ENCODE results near the gene CACNA1G. TPM values are rescaled to one million over a fixed set of nuclear protein-coding genes. Genes with fewer than 3 reads are reported as not detected.

The CACNA1G gene
- total RNA-seq, 2 donors from 2014 or later, result 0.07 to 0.19 TPM

- H3K27ac ChIP-seq, result no peak overlapping the region
- no peaks in the 10 kb centered on the region for H3K9me3 ChIP-seq
- no peak for DNase-seq
- no peak overlapping the region for H3K4me3 ChIP-seq
- intact Hi-C loops (cut with DNase I), result no loop called here
- peaks cover 17% of the 10 kb centered on the region for H3K4me1 ChIP-seq
- no peaks in the 10 kb centered on the region for H3K27me3 ChIP-seq
- H3K36me3 ChIP-seq, result no peaks in the 10 kb centered on the region
- TF ChIP-seq CTCF (IDR thresholded peaks at IDR 0.05), result no peak
- H3K9ac ChIP-seq (ENCODE audit: low read depth in 2 of 2, low read length in 2 of 2), result peak overlapping the region in 1 of 2 donors; percentile 21
Observed at GRCh38 chr17:50658616-50659015, 98.1 kb downstream of the CACNA1G start.

GRCh38 chr17:50659179-50659578 is 98.7 kb downstream of the CACNA1G start:
- no peaks in the 10 kb centered on the region for H3K9me3 ChIP-seq
- TF ChIP-seq CTCF (IDR thresholded peaks at IDR 0.05), result no peak
- H3K4me3 ChIP-seq, result no peak overlapping the region
- H3K4me1 ChIP-seq, result peaks cover 17% of the 10 kb centered on the region
- intact Hi-C loops (cut with DNase I), result no loop called here
- no peaks in the 10 kb centered on the region for H3K36me3 ChIP-seq
- no peak for DNase-seq
- H3K27me3 ChIP-seq, result no peaks in the 10 kb centered on the region
- no peak overlapping the region for H3K27ac ChIP-seq
- H3K9ac ChIP-seq (ENCODE audit: low read depth in 2 of 2, low read length in 2 of 2), result no peak overlapping the region

- DNase-seq, result peak; percentile 80
- H3K4me1 ChIP-seq, result peaks cover 17% of the 10 kb centered on the region
- H3K27ac ChIP-seq, result peak overlapping the region; percentile 76
- intact Hi-C loops (cut with DNase I), result no loop called here
- TF ChIP-seq CTCF (IDR thresholded peaks at IDR 0.05), result no peak
- H3K9me3 ChIP-seq, result no peaks in the 10 kb centered on the region
- H3K4me3 ChIP-seq, result no peak overlapping the region
- H3K36me3 ChIP-seq, result no peaks in the 10 kb centered on the region
- H3K27me3 ChIP-seq, result no peaks in the 10 kb centered on the region
- H3K9ac ChIP-seq (ENCODE audit: low read depth in 2 of 2, low read length in 2 of 2), result peak overlapping the region; percentile 36 to 69
Observed at GRCh38 chr17:50660042-50660886, 99.7 kb downstream of the CACNA1G start.

GRCh38 chr17:50660887-50661345 is 100.4 kb downstream of the CACNA1G start:
- Histone ChIP-seq H3K4me3 (no peak overlapping the region), H3K36me3 (no peaks in the 10 kb centered on the region), H3K9me3 (no peaks in the 10 kb centered on the region), H3K27me3 (no peaks in the 10 kb centered on the region), H3K27ac (peak overlapping the region; percentile 76), H3K4me1 (peaks cover 17% of the 10 kb centered on the region), H3K9ac (ENCODE audit: low read depth in 2 of 2, low read length in 2 of 2) (peak overlapping the region; percentile 28 to 69)
- no peak for TF ChIP-seq CTCF (IDR thresholded peaks at IDR 0.05)
- intact Hi-C loops (cut with DNase I), result no loop called here
- no peak for DNase-seq

- H3K4me3 ChIP-seq, result no peak overlapping the region
- intact Hi-C loops (cut with DNase I), result no loop called here
- DNase-seq, result no peak
- H3K27ac ChIP-seq, result peak overlapping the region; percentile 76
- peak overlapping the region in 1 of 2 donors; percentile 69 for H3K9ac ChIP-seq (ENCODE audit: low read depth in 2 of 2, low read length in 2 of 2)
- H3K4me1 ChIP-seq, result peaks cover 17% of the 10 kb centered on the region
- no peak for TF ChIP-seq CTCF (IDR thresholded peaks at IDR 0.05)
- H3K27me3 ChIP-seq, result no peaks in the 10 kb centered on the region
- H3K9me3 ChIP-seq, result no peaks in the 10 kb centered on the region
- H3K36me3 ChIP-seq, result no peaks in the 10 kb centered on the region
Observed at GRCh38 chr17:50661348-50661747, 100.8 kb downstream of the CACNA1G start.

All from colonic mucosa (tissue), 4 donors.